Fibroblast of villous mesenchyme (primary cell): ENCODE results near the gene RALBP1. TPM values are rescaled to one million over a fixed set of nuclear protein-coding genes. Genes with fewer than 3 reads are reported as not detected.

Source experiments
- DNase-seq: peaks from one replicate; pipeline ENCODE4 v3.0.0-alpha.2; 2010; ENCODE audit warnings: low read depth
- H3K4me3 ChIP-seq: 2 replicates; pipeline ENCODE4 v1.5.1; 2011; ENCODE audit warnings: low read depth, mild to moderate bottlenecking, low read length
- total RNA-seq: library from RNA; depleted of rRNA; stranded (reverse); fragments of >200 nt; gene quantifications from 2 replicates; pipeline ENCODE4 v1.2.3, GENCODE V29; 2012
- TF ChIP-seq, protein P1 (sequence below): IDR thresholded peaks from 2 replicates; pipeline ENCODE4 v1.5.1; 2012; ENCODE audit warnings: low read depth, mild to moderate bottlenecking, low read length; ENCODE audit not compliant: insufficient read depth

The RALBP1 gene
- total RNA-seq, 1 donor, result 76.4 TPM

DNA sequence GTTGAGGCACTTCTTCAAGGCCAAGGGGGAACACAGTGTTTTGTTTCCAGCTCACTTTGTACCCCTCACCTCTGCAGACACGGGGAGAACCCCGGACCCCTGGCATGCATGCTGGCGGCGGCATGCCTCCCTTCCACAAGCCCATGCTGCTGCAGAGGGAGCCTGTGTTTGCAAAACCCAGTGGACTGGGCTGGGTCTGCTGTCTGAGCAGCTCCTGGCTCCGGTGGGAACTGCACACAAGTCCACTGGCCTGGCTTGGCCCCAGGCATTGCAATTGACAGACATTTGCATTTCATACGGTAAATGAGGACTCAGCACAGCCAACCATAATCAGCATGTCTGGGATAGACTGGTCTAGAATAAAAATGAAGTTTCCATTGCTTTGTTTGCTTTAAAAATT, 62.4 kb downstream of the RALBP1 start:
- no peak for DNase-seq
- H3K4me3 ChIP-seq, result no peak overlapping the region
- TF ChIP-seq, protein P1, sequence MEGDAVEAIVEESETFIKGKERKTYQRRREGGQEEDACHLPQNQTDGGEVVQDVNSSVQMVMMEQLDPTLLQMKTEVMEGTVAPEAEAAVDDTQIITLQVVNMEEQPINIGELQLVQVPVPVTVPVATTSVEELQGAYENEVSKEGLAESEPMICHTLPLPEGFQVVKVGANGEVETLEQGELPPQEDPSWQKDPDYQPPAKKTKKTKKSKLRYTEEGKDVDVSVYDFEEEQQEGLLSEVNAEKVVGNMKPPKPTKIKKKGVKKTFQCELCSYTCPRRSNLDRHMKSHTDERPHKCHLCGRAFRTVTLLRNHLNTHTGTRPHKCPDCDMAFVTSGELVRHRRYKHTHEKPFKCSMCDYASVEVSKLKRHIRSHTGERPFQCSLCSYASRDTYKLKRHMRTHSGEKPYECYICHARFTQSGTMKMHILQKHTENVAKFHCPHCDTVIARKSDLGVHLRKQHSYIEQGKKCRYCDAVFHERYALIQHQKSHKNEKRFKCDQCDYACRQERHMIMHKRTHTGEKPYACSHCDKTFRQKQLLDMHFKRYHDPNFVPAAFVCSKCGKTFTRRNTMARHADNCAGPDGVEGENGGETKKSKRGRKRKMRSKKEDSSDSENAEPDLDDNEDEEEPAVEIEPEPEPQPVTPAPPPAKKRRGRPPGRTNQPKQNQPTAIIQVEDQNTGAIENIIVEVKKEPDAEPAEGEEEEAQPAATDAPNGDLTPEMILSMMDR, result no peak

- H3K4me3 ChIP-seq, result no peak overlapping the region
- TF ChIP-seq, protein P1, result no peak
- peak; percentile 81 for DNase-seq
Observed at GRCh38 chr18:9539283-9539682, 64.0 kb downstream of the RALBP1 start.

- DNase-seq, result no peak
- no peak overlapping the region for H3K4me3 ChIP-seq
- TF ChIP-seq, protein P1, result no peak
Observed at GRCh38 chr18:9539938-9540337, 64.6 kb downstream of the RALBP1 start.

- DNase-seq, result no peak
- TF ChIP-seq, protein P1, result no peak
- no peak overlapping the region for H3K4me3 ChIP-seq
Observed at GRCh38 chr18:9542924-9543323, 67.6 kb downstream of the RALBP1 start.

GRCh38 chr18:9545029-9545428, 69.7 kb downstream of the RALBP1 start:
- no peak overlapping the region for H3K4me3 ChIP-seq
- TF ChIP-seq, protein P1, result no peak
- no peak for DNase-seq

GRCh38 chr18:9546468-9546867, 71.2 kb downstream of the RALBP1 start:
- DNase-seq, result no peak
- H3K4me3 ChIP-seq, result no peak overlapping the region
- TF ChIP-seq, protein P1, result no peak

- DNase-seq, result no peak
- no peak overlapping the region for H3K4me3 ChIP-seq
- TF ChIP-seq, protein P1, result no peak
Observed at GRCh38 chr18:9547782-9548181, 72.5 kb downstream of the RALBP1 start.
